Left kidney (tissue), 8 donors: ENCODE measurements around the gene B4GALNT2. TPM values are rescaled to one million over a fixed set of nuclear protein-coding genes. Genes with fewer than 3 reads are reported as not detected.
"Not testable (repeated sequence)": the region's sequence is repeated elsewhere in the genome, so short reads cannot be mapped to it uniquely, and the experiment has no call there.

Source experiments
- DNase-seq: peaks from one replicate; pipeline ENCODE4 v3.0.0-alpha.2; 2013
- long read RNA-seq, 8 donors: transcript quantifications; one replicate each; lab custom pipeline, GENCODE V29; 2026
- polyA plus RNA-seq: library from polyadenylated mRNA; unstranded; fragments of 120-200 nt; gene quantifications from one replicate; pipeline ENCODE4 v1.2.1, GENCODE V29; 2013; ENCODE audit not compliant: insufficient read length

Gene B4GALNT2, protein sequence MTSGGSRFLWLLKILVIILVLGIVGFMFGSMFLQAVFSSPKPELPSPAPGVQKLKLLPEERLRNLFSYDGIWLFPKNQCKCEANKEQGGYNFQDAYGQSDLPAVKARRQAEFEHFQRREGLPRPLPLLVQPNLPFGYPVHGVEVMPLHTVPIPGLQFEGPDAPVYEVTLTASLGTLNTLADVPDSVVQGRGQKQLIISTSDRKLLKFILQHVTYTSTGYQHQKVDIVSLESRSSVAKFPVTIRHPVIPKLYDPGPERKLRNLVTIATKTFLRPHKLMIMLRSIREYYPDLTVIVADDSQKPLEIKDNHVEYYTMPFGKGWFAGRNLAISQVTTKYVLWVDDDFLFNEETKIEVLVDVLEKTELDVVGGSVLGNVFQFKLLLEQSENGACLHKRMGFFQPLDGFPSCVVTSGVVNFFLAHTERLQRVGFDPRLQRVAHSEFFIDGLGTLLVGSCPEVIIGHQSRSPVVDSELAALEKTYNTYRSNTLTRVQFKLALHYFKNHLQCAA
- polyA plus RNA-seq: 0.73 TPM
- long read RNA-seq, donor 1: 0 reads
- long read RNA-seq, donor 2: 0 reads
- long read RNA-seq, donor 3: 0 reads
- long read RNA-seq, donor 4: 0 reads
- long read RNA-seq, donor 5: 0 reads
- long read RNA-seq, donor 6: 0 reads
- long read RNA-seq, donor 7: 0 reads
- long read RNA-seq, donor 8: 0 reads

DNA sequence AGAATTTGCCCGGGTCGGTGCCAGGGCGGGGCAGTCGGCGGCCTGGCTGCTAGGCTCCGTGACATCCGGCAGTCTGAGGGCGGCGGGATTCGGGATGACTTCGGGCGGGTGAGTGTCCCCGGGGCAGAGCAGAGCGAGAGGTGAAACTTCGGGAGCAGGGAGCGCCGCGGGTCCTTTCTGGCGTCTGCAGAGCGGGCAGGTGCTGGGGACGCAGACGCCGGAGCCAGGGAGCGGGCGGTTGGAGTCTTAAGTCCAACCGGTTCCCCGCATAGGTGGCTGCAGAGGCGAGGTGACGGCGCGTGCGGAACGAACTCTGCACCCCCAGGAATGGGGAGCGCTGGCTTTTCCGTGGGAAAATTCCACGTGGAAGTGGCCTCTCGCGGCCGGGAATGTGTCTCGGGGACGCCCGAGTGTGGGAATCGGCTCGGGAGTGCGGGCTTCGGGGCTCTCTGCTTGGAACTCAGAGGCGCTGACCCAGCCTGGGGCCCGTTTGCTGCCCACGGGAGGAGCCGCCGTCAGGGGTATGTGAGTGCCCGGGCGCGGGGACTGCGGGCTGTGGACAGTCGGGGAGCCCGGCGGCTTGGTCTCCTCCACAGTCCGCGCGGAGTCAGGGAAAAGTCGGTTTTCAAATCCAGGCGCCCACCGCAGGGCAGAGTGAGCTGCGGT, at the start of gene B4GALNT2:
Gene B4GALNT2, plus strand, starts transcription at position 71 of the 666 bp plus-strand sequence. Its CDS starts 24 bp downstream, at position 95.
- DNase-seq: no peak

DNA sequence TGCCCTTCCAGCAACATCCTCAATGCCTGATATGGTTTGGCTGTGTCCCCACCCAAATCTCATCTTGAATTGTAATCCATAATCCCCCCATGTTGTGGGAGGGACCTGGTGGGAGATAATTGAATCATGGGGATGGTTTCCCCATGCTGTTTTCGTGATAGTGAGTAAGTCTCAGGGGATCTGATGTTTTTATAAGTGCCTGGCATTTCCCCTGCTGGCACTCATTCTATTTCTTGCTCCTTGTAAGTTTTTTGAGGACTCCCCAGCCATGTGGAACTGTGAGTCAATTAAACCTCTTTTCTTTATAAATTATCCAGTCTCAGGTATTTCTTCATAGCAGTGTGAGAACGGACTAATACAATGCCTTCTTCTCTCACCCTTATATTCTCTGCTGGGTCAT, 47.5 kb upstream of the B4GALNT2 start:
- DNase-seq: not testable (repeated sequence)

DNA sequence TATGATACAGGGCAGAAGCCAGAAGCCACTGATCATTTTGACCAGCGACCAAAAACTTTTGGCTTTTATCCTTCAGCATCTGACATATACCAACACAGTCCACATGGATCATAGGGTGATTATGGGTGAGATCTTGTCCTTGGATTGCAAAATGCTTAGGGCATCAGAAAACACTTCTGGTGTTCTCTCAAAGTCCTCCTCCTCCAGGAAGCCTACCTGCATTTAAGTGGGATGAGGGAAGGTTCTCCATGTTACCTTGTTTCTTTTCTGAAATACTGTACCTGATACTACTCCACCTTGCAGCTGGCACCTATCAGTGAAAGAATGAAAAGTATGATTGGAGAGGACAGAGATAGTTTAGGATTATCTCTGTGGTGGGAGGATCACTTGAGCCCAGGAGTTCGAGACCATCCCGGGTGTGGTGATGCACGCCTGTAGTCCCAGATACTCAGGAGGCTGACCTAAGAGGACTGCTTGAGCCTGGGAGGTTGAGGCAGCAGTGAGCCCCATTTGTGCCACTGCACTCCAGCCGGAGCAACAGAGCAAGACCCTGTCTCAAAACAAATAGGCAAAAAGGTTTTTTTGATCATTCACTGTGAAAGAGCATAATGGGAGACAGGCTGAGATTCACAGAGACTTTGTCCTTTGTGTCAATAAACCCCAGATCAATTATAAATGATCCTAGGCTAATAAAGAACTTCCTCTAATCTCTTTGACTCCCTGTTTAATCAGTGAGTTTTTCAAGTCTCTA, 46.8 kb upstream of the B4GALNT2 start:
- no peak for DNase-seq

DNA sequence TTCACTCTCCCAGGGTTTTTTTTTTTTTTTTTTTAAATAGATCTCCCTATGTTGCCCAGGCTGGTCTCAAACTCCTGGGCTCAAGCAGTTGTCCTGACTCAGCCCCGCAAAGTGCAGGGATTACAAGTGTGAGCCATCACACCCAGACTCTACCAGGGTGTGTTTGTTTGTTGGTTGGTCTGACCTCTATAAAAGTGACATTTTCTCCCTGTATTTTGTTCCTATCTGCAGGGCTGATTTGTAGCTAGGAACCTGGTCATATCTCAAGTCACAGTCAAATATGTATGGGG, 46.3 kb upstream of the B4GALNT2 start:
- DNase-seq: no peak

DNA sequence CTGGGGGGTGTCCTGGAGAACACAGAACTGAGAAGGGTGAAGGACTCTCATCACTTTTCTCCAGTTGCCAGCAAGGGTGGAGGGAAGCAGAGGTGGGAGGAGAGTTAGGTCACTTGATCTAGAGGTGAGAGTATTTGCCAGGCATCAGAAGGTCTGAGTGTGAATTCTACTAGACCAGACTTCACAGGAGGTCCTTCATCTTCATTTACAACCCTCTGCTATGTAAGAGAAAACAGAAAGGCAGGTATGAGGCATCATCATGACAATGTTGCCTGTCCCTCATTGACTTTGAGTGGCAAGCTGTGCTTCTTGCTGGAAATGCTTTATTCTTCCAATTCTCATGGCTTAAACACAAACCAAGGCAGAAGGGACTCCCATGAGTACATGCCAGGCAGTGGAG, 45.9 kb upstream of the B4GALNT2 start:
- DNase-seq: no peak

DNA sequence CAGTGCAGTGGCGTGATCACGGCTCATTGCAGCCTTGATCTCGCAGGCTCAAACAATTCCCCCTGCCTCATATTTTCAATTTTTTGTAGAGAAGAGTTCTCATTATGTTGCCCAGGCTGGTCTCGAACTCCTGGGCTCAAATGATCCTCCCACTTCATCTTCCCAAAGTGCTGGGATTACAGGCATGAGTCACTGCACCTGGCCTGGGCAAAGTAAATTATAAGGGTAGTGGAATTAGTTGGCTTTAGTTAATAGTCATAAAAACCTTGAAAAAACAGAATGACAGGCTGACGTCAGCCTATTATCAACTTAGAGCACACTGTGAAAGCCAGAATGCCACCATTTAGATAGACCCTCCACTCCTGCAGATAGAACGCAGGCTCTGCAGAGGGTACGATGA, 43.5 kb upstream of the B4GALNT2 start:
- no peak for DNase-seq

DNA sequence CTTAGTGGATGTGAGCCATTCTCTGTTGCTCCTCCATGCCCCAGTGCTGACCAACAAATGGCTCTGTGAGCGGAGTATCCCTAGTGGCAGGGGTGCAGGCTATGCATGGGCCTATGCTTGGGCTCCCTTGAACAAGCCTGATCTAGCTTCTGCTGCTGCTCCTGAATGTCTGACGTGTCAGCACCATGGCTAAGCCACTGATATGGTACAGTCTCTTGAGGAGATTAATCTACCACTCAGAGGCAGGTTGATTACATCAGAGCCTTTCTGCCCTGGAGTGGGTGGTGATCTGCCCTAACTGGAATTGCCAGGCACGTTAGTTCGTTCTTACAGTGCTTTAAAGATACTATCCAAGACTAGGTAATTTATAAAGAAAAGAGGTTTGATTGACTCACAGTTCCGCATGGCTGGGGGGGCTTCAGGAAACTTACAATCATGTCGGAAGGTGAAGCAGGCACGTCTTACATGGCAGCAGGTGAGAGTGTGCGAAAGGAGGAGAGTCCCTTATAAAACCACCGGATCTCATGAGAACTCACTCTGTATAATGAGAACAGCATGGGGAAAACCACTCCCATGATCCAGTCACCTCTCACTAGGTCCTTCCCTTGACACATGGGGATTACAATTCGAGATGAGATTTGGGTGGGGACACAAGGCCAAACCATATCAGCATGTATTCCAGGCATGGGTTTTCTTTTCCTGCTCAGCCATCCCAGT, 41.5 kb upstream of the B4GALNT2 start:
- no peak for DNase-seq

DNA sequence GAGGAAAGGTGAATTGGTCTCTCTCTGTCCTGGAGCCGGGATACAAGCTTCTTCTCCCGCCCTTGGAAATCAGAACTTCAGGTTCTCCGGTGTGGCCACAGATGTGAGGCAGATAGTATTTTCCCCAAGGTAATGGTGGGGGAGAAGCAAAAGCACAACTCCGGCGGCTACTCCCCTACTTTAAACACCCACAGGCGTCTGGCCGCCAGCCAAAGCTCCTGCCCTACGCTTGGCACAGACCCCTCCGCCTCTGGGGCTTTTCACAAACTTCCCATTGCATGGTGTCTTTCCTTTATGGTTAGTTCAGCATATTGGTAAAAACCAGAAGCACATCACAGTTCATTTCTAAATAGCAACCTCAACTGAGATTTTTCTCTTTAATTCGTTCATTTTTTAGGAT, 39.4 kb upstream of the B4GALNT2 start:
- DNase-seq: no peak

DNA sequence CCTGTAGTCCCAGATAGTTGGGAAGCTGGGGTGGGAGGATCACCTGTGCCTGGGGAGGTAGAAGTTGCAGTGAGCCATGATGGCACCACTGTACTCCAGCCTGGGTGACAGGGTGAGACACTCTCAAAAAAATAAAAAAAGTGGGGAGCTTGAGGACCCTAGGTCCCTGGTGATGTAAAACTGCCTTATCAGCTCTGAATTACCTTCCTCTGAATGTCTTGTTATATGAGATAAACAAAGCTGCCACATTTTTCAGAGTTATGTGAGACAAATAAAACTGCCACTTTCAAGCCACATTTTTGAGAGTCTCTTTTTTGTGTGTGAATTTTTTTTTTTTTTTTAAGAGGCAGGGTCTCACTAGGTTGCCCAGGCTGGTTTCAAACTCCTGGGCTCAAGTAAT, 32.0 kb upstream of the B4GALNT2 start:
- no peak for DNase-seq

DNA sequence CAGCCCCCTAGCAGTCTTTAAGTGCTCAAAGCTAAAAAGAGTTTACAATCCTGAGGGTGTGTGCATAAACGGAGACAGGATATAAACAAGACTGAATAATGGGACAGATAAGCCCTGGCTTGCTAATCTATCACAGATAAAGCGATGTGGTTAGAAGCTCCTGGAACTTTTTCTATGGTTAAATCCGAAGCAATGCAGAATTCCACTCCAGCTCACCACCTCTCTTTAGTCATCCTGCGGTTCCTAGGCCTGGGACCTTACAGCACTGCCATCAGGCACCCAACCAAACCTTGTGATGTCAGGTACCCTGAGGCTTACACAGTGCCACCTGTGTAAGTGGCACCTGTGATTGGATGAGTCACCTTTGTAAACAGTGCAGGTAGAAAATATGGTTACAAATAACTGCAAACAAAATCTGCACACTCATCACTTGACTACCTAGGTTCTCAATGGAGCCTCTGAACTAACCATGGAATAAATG, 31.5 kb upstream of the B4GALNT2 start:
- no peak for DNase-seq

DNA sequence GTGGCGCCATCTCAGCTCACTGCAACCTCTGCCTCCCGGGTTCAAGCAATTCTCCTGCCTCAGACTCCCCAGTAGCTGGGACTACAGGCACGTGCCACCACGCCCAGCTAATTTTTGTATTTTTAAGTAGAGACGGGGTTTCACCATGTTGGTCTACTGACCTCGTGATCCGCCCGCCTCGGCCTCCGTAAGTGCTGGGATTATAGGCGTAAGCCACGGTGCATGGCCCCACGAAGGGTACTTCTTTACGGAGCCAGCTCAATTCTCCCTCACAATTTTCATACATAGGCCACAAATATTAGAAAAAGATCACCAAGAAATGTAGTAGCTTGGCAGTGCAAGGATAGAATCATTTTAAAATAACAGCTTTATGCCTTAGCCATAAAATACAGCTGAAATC, 29.2 kb upstream of the B4GALNT2 start:
- DNase-seq: not testable (repeated sequence)

DNA sequence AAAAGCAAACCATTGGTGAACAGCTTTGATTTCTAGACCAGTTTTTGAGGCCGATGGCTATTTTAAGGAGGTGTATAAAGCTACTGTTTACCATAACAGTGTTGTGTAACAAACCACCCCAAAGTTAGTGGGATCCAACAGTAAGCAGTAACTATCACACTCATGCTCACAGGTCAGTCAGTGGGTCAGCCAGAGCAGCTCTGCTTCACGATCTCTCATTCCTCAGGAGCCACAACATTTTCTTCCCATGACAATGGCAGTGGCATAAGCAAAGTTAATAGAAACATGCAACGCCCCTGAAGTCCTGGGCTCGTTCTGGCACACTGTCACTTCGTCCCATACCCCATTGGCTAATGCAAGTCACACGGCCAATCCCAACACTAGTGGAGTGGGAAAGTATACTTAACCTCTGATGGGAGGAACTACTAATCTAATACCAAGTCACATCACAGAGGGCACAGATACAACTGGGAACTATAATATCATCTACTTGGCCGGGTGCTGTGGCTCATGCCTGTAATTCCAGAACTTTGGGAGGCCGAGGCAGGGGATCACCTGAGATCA, 28.0 kb upstream of the B4GALNT2 start:
- no peak for DNase-seq

DNA sequence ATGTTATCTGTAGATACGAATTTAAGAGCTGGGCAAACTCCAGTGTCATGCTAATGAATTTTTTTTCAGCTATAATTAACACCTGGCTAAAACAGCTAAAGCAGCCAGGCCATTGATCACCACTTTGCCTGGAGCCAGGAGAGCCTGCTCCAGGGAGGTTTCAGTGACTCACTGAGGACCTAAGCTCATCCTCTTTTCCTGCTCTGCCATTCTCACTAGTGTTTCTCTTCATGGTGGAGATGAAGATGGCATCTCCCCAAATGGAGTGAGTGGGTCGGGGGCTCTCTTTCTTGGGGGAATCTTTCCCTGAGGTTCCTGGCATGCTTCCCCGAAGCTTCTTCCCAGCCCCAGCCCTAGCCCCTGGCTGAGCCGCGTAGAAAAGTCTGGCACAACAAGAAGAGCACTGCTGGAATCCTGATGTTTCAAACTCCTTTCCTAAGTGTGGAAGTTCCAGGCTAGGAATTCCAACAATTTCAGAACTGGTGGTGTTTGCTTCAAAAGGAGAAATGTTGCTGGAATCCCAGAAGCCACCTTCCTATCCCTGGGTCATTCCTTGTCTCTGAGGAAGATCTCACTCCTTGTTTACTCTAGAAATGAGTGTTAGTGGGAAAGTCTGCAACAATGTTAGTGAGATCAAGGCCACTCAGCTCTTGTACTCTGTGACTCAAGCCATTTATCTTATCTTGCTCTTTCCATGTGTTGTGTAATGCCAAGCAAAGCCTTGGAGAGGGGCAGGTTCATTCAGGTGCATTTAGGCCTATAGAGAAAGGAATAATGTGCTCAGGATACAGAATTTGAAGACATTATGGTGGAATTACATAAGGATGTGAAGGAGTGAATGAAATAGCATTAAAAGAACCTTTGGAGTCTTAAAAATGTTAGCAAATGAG, 26.0 kb upstream of the B4GALNT2 start:
- no peak for DNase-seq

DNA sequence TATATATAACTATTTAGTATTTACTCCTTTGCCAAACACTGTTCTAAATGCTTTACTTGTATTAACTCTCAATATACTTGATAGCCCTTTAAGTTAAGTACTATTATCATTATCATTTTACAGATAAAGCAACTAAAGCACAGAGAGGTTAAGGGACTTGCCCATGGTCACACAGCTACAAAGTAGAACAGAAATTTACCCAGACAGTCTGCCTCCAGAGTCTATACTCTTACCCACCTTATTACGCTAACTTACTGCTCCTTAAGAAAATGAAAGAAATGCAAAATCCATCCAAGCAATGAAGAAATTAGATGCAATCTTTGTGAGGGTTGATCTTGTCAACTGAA, 25.4 kb upstream of the B4GALNT2 start:
- no peak for DNase-seq

DNA sequence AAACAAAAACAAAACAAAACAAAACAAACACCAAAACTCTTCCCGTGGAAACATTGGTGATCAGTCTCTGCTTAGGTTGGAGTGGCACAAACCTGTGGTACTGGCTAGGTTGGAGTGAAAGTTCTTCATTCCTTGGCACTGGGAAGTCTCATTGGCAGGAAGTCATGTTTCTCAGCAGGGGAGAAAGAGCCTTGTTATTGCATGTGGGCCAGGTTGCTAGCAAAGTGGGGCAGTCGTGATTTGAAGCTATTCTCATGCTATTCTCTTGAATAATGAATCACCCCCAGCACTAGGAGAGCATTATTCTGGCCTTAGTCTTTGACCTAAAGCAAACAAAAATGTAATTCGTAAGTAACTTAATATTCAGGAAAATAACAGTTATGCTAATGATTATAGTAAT, 24.3 kb upstream of the B4GALNT2 start:
- DNase-seq: no peak

DNA sequence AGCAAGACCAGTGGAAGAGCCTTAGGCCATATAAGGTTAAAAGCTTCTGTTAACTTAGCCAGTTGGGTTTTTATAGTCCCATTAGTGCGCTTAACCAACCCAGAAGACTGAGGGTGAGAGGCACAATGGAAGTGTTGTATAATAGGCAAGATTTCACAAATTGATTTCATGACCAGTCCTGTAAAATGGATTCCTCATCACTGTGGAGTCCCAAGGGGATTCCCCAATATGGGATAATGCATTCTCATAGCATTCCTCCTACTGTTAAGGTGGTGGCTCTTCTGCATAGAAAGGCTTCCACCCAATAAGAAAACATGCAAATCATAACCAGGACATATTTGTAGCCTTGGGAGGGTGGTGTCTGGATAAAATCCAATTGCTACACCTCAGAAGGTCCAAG, 22.1 kb upstream of the B4GALNT2 start:
- no peak for DNase-seq

DNA sequence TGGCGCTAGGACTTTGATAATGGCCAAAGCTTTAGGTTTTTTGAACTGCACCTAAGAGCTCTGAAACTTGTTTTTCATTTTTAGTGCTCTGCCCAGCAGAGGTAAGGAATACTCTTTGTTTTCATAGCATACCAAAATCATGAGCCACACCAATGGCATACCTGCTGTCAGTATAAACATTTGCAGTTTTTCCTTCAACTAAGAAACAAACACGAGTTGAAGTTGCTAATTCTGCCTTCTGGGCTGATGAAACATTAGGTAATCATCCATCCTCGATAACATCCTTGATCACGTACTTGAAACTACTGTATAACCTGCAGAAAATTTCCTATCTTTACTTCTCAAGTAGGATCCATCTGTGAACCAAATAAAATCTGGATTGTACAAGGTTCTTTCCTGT, 20.6 kb upstream of the B4GALNT2 start:
- DNase-seq: no peak

DNA sequence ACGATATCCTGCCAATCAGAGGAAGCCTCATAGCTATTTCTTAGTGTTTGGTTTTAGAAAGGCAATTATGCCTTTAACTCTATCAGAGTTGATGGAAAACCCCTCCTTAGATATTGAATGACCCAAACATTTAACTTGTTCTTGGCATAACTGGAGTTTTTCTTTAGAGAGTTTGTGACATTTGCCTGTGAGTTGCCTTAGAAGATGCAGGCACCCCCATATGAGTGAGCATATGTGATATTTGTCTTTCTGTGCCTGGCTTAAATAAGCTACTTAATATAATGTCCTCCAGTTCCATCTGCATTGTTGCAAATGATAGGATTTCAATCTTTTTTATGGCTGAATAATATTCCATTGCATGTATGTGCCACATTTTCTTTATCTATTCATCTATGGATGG, 19.6 kb upstream of the B4GALNT2 start:
- DNase-seq: no peak

DNA sequence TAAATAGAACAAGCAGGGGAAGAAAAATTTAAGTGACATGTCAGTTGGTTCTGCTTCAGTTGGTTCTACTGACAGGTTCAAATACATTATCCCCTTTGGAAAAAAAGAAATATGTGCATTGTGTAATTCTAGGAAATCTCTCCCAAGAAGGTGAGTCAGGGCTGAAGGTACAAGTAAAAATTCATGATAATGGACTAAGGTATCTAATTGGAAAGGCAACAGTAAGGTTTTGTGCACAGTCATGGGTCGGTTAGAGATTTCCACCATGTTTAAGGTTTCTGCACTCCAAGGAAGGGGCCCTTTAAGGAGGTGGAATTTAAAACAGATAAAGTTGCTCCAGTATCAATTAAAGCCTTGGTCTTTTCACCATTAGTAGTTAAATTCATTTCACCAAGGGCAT, 17.9 kb upstream of the B4GALNT2 start:
- DNase-seq: no peak

DNA sequence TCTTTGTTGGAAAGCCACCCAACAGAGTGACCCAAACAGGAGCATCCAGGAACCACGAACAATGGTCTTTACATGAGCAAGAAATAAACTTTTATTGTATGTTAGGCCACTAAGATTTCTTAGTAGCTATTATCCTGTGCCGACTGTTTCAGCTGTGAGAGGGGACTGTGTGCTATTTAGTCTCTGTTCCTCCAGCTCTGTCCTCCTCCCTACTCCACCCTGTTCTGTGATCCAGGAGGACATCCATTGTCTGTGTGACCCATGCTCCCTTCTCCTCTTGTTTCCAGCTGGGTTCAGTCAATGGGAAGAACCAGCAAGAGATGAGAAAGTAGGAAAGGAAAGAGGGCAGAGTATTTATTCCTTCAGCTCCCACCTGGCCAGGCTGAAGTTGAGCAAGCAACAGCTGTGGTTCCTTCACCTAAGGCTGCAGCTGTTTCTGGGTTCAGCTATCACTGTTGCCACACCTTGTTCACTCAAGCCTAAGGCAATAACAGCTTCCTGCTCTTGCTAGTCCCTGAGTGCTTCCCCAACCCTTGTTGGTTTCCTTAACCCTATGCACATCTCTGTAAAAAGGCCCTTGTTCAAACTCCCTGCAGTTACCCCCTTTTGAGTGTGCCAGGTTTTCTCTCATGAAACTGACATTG, 14.9 kb upstream of the B4GALNT2 start:
- no peak for DNase-seq
